CD4-positive, alpha-beta T cell (primary cell): ENCODE results near the gene ARHGAP18. TPM values are rescaled to one million over a fixed set of nuclear protein-coding genes. Genes with fewer than 3 reads are reported as not detected.
A peak's percentile ranks its signal among the peaks of the same experiment; 100 is the strongest.

ENCODE experiments used
- ATAC-seq: fragments of 200-7000 bp; cut with Tn5 transposase; one replicate; pipeline ENCODE4 v1.10.0; 2022; ENCODE audit warnings: mild to moderate bottlenecking; ENCODE audit not compliant: poor library complexity
- CTCF ChIA-PET: fragments of 350-600 bp; sonication (Branson Sonifier 250); formaldehyde crosslinking; loops from one replicate; lab custom pipeline; 2021; ENCODE audit warnings: antibody characterized with exemption, inconsistent platforms; lab: Charles Lee
- POLR2A ChIA-PET: fragments of 350-600 bp; sonication (Branson Sonifier 250); formaldehyde crosslinking; loops from one replicate; lab custom pipeline; 2021; ENCODE audit warnings: antibody characterized with exemption, inconsistent platforms; lab: Charles Lee
- DNase-seq, 14 experiments: peaks; one replicate each; pipeline ENCODE4 v3.0.0-alpha.2; 2013 to 2020; ENCODE audit warnings: mixed read lengths in 2 of 14
- H3K27ac ChIP-seq, 2 donors: one replicate each; pipeline versions ENCODE4 v1.5.1 to v1.7.0; 2013; ENCODE audit warnings: low read length in 2 of 2, low read depth in 1 of 2, mild to moderate bottlenecking in 1 of 2
- H3K27me3 ChIP-seq, 2 experiments: 1 replicate in 1 of 2; 2 replicates in 1 of 2; pipeline versions ENCODE4 v1.6.1 to v1.7.0; 2013; ENCODE audit warnings: low read length in 2 of 2, control low read depth in 1 of 2, mild to moderate bottlenecking in 1 of 2, moderate library complexity in 1 of 2; ENCODE audit not compliant: insufficient read depth in 2 of 2, control insufficient read depth in 1 of 2
- H3K36me3 ChIP-seq: one replicate; pipeline ENCODE4 v1.6.1; 2013; ENCODE audit warnings: low read length, control low read depth; ENCODE audit not compliant: insufficient read depth
- H3K4me1 ChIP-seq: one replicate; pipeline ENCODE4 v1.6.1; 2013; ENCODE audit warnings: low read length, control low read depth; ENCODE audit not compliant: insufficient read depth
- H3K4me3 ChIP-seq: one replicate; pipeline ENCODE4 v1.5.1; 2013; ENCODE audit warnings: mild to moderate bottlenecking, low read length, moderate library complexity
- H3K9me3 ChIP-seq, 2 experiments: 1 replicate in 1 of 2; 2 replicates in 1 of 2; pipeline versions ENCODE4 v1.6.1 to v1.7.0; 2013; ENCODE audit warnings: low read length in 2 of 2, mild to moderate bottlenecking in 2 of 2, control low read depth in 1 of 2, moderate library complexity in 1 of 2; ENCODE audit not compliant: control insufficient read depth in 1 of 2, insufficient read depth in 1 of 2
- H3K27ac Mint-ChIP-seq: one replicate; pipeline ENCODE4 v1.8.0; 2020; ENCODE audit warnings: mixed read lengths
- H3K27me3 Mint-ChIP-seq: one replicate; pipeline ENCODE4 v1.8.0; 2021; ENCODE audit warnings: mixed read lengths
- H3K36me3 Mint-ChIP-seq: one replicate; pipeline ENCODE4 v1.8.0; 2021; ENCODE audit warnings: low read depth, mixed read lengths
- H3K4me1 Mint-ChIP-seq: one replicate; pipeline ENCODE4 v1.8.0; 2021; ENCODE audit warnings: low read depth, mixed read lengths
- H3K4me3 Mint-ChIP-seq: one replicate; pipeline ENCODE4 v1.8.0; 2020; ENCODE audit warnings: mild to moderate bottlenecking, mixed read lengths
- H3K9me3 Mint-ChIP-seq: one replicate; pipeline ENCODE4 v1.8.0; 2020; ENCODE audit warnings: mixed read lengths
- intact Hi-C, 2 experiments: fragments of 100-400 bp; cut with DNase I in 1 of 2; cut with micrococcal nuclease in 1 of 2; formaldehyde crosslinking; loops; one replicate each; pipeline versions ENCODE4 v1.15.1 to v1.9.0; 2023 to 2025; cut with DNase I, micrococcal nuclease
- total RNA-seq, 174 experiments: library from RNA in 2 of 174; stranded (reverse) in 2 of 174; gene quantifications; one replicate each; pipeline ENCODE4 v1.2.3 and lab custom pipeline; 2021 to 2026
- TF ChIP-seq, protein P1 (sequence below): fragments of 200-600 bp; IDR thresholded peaks from one replicate; pipeline ENCODE4 v1.8.0; 2022; ENCODE audit warnings: antibody characterized with exemption, mild to moderate bottlenecking

ARHGAP18 gene
- total RNA-seq, 2 experiments from 2014 or later = 0.71 to 1.3 TPM

DNA sequence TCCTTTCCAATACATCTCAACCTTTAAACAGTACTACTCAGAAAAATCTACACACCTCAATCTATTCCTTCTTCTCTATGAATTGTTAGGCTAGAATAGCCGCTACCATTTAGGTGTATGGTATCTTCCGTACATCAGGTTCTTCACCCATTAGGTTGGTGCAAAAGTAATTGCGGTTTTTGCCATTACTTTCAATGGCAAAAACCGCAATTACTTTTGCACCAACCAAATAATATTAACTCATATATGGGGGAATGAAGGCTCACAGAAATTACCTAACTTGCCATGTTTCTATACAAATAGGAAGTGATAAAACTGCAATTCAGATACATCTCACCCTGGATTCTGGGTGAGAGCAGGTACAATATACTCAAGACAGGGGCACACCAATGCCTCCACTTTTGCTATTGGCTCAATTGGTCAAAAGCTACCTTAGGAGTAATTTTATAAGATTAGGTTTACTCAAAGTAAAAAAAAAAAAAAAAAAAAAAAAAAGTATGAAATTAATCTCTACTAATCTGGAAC lies 37.7 kb upstream of the ARHGAP18 start:
- peak overlapping the region; percentile 55 to 61 for H3K27ac ChIP-seq
- ChIA-PET POLR2A (interaction anchor here (0.7 to 2.4 kb wide), 7 partner anchors 8 to 271 kb away, joined by 3 to 24 read pairs (median 3); partner anchors contain the start of gene L3MBTL3), CTCF (interaction anchor here (0.7 kb wide), 1 partner anchor 633 kb away, joined by 4 read pairs; no protein-coding TSS in a partner anchor)
- Mint-ChIP-seq H3K9me3 (no peaks in the 10 kb centered on the region), H3K4me3 (no peak overlapping the region), H3K36me3 (no peaks in the 10 kb centered on the region), H3K27ac (peak overlapping the region; percentile 88), H3K4me1 (peaks cover 61% of the 10 kb centered on the region), H3K27me3 (no peaks in the 10 kb centered on the region)
- no peaks in the 10 kb centered on the region for H3K9me3 ChIP-seq
- TF ChIP-seq, protein P1, sequence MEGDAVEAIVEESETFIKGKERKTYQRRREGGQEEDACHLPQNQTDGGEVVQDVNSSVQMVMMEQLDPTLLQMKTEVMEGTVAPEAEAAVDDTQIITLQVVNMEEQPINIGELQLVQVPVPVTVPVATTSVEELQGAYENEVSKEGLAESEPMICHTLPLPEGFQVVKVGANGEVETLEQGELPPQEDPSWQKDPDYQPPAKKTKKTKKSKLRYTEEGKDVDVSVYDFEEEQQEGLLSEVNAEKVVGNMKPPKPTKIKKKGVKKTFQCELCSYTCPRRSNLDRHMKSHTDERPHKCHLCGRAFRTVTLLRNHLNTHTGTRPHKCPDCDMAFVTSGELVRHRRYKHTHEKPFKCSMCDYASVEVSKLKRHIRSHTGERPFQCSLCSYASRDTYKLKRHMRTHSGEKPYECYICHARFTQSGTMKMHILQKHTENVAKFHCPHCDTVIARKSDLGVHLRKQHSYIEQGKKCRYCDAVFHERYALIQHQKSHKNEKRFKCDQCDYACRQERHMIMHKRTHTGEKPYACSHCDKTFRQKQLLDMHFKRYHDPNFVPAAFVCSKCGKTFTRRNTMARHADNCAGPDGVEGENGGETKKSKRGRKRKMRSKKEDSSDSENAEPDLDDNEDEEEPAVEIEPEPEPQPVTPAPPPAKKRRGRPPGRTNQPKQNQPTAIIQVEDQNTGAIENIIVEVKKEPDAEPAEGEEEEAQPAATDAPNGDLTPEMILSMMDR = no peak
- intact Hi-C loops = loop anchor here in 1 of 2 experiments (2.0 to 5.0 kb wide), 2 partner anchors 75 to 250 kb away; no protein-coding TSS in a partner anchor
- no peak overlapping the region for H3K4me3 ChIP-seq
- ATAC-seq = no peak
- H3K36me3 ChIP-seq = no peaks in the 10 kb centered on the region
- DNase-seq = no peak
- H3K27me3 ChIP-seq = no peaks in the 10 kb centered on the region
- H3K4me1 ChIP-seq = peaks cover 28% of the 10 kb centered on the region

DNA sequence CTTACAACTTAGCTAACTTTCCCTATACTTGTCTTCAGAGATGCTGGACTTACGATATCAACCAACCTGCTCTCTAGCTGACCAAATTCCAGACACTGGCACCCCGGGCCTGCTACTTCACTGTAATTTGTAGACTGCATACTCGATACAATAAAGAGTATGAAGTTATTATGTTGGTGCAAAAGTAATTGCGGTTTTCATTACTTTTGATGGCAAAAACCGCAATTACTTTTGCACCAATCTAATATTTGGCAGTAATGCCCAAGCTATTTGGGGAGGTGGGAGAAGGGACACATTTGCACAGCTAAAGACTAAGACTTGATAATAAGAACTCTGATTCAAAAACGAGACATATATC lies 34.9 kb upstream of the ARHGAP18 start:
- peaks cover 41% of the 10 kb centered on the region for H3K4me1 Mint-ChIP-seq
- intact Hi-C loops = loop anchor here in 1 of 2 experiments (5.0 kb wide), 1 partner anchor 248 kb away; no protein-coding TSS in a partner anchor

DNA sequence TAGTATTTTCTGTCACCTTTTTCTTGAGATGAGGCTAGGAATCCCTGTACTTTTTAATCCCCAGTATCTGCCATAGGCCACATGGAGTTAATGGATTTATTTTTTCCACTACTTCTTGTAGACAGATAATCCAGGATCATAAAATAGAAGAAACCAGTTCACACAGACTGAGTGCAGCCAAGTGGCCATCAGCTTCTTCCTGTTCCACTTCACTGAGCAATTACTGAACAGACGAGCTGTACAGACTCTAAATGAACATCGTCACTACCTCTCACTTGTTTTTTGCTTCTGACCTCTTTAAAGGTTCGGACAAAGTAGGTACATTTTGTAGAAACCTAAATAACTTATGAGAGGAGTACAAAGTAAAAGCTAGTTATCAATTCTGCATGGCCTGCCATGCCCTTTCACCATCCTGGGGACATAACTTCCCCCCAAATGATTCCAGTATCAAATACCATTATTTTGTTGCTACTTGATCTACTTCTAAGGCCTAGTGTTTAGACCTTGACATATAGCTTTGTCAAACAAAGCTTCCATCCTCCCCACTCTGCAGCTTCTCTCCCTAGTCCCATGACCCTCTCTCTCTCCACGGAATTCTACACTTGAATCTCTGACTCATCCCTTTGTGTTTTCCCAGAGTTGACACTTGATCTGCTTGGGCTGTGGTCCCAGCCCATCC lies 34.4 kb upstream of the ARHGAP18 start:
- no peaks in the 10 kb centered on the region for H3K27me3 ChIP-seq
- POLR2A ChIA-PET = interaction anchor here (0.7 kb wide), 1 partner anchor 35 kb away, joined by 3 read pairs; no protein-coding TSS in a partner anchor
- Mint-ChIP-seq H3K9me3 (no peaks in the 10 kb centered on the region), H3K4me1 (peaks cover 36% of the 10 kb centered on the region), H3K4me3 (no peak overlapping the region), H3K27ac (no peak overlapping the region), H3K27me3 (no peaks in the 10 kb centered on the region), H3K36me3 (no peaks in the 10 kb centered on the region)
- no peaks in the 10 kb centered on the region for H3K36me3 ChIP-seq
- ATAC-seq (no peak), DNase-seq (no peak)
- no peaks in the 10 kb centered on the region for H3K9me3 ChIP-seq
- TF ChIP-seq, protein P1 = no peak
- no peak overlapping the region for H3K4me3 ChIP-seq
- CTCF ChIA-PET = interaction anchor here (1.3 kb wide), 1 partner anchor 14 kb away, joined by 3 read pairs; no protein-coding TSS in a partner anchor
- intact Hi-C loops = no loop called here
- H3K27ac ChIP-seq = no peak overlapping the region
- peaks cover 14% of the 10 kb centered on the region for H3K4me1 ChIP-seq

More for the DNA sequence above, 34.9 kb upstream of the ARHGAP18 start:
- no peaks in the 10 kb centered on the region for H3K9me3 Mint-ChIP-seq
- H3K4me3 ChIP-seq = no peak overlapping the region
- H3K4me3 Mint-ChIP-seq = no peak overlapping the region
- POLR2A ChIA-PET = interaction anchor here (0.7 kb wide), 1 partner anchor 35 kb away, joined by 3 read pairs; no protein-coding TSS in a partner anchor
- TF ChIP-seq, protein P1 = no peak
- H3K27me3 ChIP-seq = no peaks in the 10 kb centered on the region
- no peaks in the 10 kb centered on the region for H3K27me3 Mint-ChIP-seq
- no peak for ATAC-seq
- no peak for DNase-seq
- H3K9me3 ChIP-seq = no peaks in the 10 kb centered on the region
- H3K36me3 ChIP-seq = no peaks in the 10 kb centered on the region
- H3K27ac Mint-ChIP-seq = no peak overlapping the region
- no peaks in the 10 kb centered on the region for H3K36me3 Mint-ChIP-seq
- no peak overlapping the region for H3K27ac ChIP-seq
- peaks cover 14% of the 10 kb centered on the region for H3K4me1 ChIP-seq
- CTCF ChIA-PET = interaction anchor here (1.3 kb wide), 1 partner anchor 14 kb away, joined by 3 read pairs; no protein-coding TSS in a partner anchor
